Right lobe of liver (tissue), 6 donors: Measurements from ENCODE around the gene SLC25A42. TPM values are rescaled to one million over a fixed set of nuclear protein-coding genes. Genes with fewer than 3 reads are reported as not detected.

Experiments
- ATAC-seq, 4 donors: fragments of 200-7000 bp; cut with Tn5 transposase; one replicate each; pipeline ENCODE4 v1.9.1; 2020; ENCODE audit warnings: mild to moderate bottlenecking in 4 of 4, moderate library complexity in 4 of 4
- DNase-seq, 3 donors: peaks; one replicate each; pipeline ENCODE4 v3.0.0-alpha.2; 2020
- H3K27ac ChIP-seq, 3 donors: fragments of 200-600 bp; one replicate each; pipeline ENCODE4 v1.8.0; 2022
- H3K27me3 ChIP-seq, 2 donors: fragments of 200-600 bp; one replicate each; pipeline ENCODE4 v1.8.0; 2022
- H3K36me3 ChIP-seq, 4 donors: fragments of 200-600 bp; sonication (generic) in 1 of 4; one replicate each; pipeline versions ENCODE4 v1.5.1 to v1.8.0; 2017 to 2022; ENCODE audit warnings: control low read depth in 1 of 4
- H3K4me1 ChIP-seq, 4 donors: fragments of 200-600 bp; sonication (generic) in 1 of 4; one replicate each; pipeline versions ENCODE4 v1.5.1 to v1.8.0; 2017 to 2022; ENCODE audit warnings: control low read depth in 1 of 4
- H3K4me3 ChIP-seq, 3 donors: fragments of 200-600 bp; one replicate each; pipeline ENCODE4 v1.8.0; 2022
- H3K9me3 ChIP-seq, 4 donors: fragments of 200-600 bp; sonication (generic) in 1 of 4; one replicate each; pipeline versions ENCODE4 v1.5.1 to v1.8.0; 2017 to 2022; ENCODE audit warnings: control low read depth in 1 of 4
- CTCF ChIP-seq, 4 donors: fragments of 200-600 bp in 3 of 4; fragments of 450-650 bp in 1 of 4; IDR thresholded peaks; one replicate each; pipeline versions ENCODE4 v1.5.1 to v1.8.0; 2016 to 2022; ENCODE audit warnings: antibody characterized with exemption in 4 of 4, mild to moderate bottlenecking in 2 of 4
- POLR2A ChIP-seq: fragments of 450-650 bp; IDR thresholded peaks from one replicate; pipeline ENCODE4 v1.6.1; 2017; ENCODE audit warnings: antibody characterized with exemption, mild to moderate bottlenecking
- WGBS: methylation state at CpG from one replicate; pipeline ENCODE4 v1.1.6; 2018; ENCODE audit warnings: low coverage, low lambda C conversion rate; ENCODE audit not compliant: insufficient coverage; ENCODE audit errors: missing lambda C conversion rate; 5-methylcytosine and 5-hydroxymethylcytosine counted together
- intact Hi-C, 2 donors: fragments of 100-400 bp; cut with DNase I; formaldehyde crosslinking; loops; one replicate each; pipeline versions ENCODE4 v1.11.2 to v1.14.1; 2022
- total RNA-seq, 6 experiments: library from RNA; depleted of rRNA in 2 of 6; stranded (reverse); fragments of >200 nt in 2 of 6; fragmentation: NEBNext Ultra II Directional in 3 of 6; extraction: Animal tissue kit (Norgen Biotek cat#: 25700) in 3 of 6; gene quantifications; one replicate each; pipeline versions ENCODE4 v1.1.0 to v1.2.4, GENCODE V29; 2016 to 2023
- donor health status: DM: no; HTN: yes; CAD: no.
- donor health status: DM: no; HTN: no; CAD: no.
- donor health status: DM: no; HTN: no; CAD: no.
- donor health status: DM: no; HTN: yes; CAD: no.
- donor health status: DM: no; HTN: yes; CAD: no.

The SLC25A42 gene
- total RNA-seq, 6 experiments from 2014 or later = 20.7 to 80.7 (median 69.7) TPM

GRCh38 chr19:19107654-19108053 is 43.9 kb downstream of the SLC25A42 start:
- DNase-seq = no peak
- Histone ChIP-seq H3K4me3 (no peak overlapping the region), H3K27ac (no peak overlapping the region), H3K27me3 (no peaks in the 10 kb centered on the region), H3K4me1 (peaks cover 0 to 32% (median 10%) of the 10 kb centered on the region in 4 donors), H3K9me3 (no peaks in the 10 kb centered on the region), H3K36me3 (no peaks in the 10 kb centered on the region)
- TF ChIP-seq CTCF (IDR thresholded peaks at IDR 0.05) = no peak
- TF ChIP-seq POLR2A = no peak
- ATAC-seq = no peak
- WGBS = 100% methylated on average over 1 of the region's 11 CpGs
- intact Hi-C loops = no loop called here

- Histone ChIP-seq H3K36me3 (no peaks in the 10 kb centered on the region), H3K27ac (peak overlapping the region in 1 of 3 donors; percentile 95), H3K9me3 (no peaks in the 10 kb centered on the region), H3K4me3 (no peak overlapping the region), H3K27me3 (no peaks in the 10 kb centered on the region), H3K4me1 (peaks cover 0 to 24% (median 10%) of the 10 kb centered on the region in 4 donors)
- intact Hi-C loops = no loop called here
- WGBS = 63% methylated on average over 8 of the region's 9 CpGs
- DNase-seq (no peak), ATAC-seq (no peak)
- TF ChIP-seq CTCF (IDR thresholded peaks at IDR 0.05) (no peak), POLR2A (no peak)
Measured at GRCh38 chr19:19109601-19110000, 45.8 kb downstream of the SLC25A42 start.

DNA sequence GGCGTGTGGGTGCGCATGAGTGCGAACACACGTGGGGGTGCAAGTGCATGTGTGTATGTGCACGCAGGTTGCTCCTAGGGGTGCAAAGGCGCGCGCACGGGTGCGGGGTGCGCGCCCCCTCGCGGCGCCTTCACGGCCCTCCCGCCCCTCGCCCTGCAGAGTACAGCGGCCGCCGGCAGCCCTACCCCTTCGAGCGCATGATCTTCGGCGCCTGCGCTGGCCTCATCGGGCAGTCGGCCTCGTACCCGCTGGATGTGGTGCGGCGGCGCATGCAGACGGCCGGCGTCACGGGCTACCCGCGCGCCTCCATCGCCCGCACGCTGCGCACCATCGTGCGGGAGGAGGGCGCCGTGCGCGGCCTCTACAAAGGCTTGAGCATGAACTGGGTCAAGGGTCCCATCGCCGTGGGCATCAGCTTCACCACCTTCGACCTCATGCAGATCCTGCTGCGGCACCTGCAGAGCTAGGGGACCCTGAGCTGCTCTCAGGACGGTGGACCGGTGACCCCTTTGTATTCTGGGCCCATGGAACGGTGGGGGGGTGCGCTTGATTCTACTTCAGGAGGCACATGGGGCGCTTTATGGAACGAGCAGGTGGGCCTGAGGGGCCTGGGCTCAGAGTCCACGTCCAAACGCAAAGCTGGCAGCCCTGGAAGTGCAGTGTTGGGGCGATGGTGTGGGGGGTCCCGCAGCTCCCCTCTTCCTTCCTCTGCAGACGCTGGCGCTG is 46.8 kb downstream of the SLC25A42 start:
- H3K27ac ChIP-seq = peak overlapping the region in 2 of 3 donors; percentile 83 to 95
- no peak overlapping the region for H3K4me3 ChIP-seq
- ATAC-seq (no peak), DNase-seq (no peak)
- 40% methylated on average over 26 of the region's 66 CpGs for WGBS
- H3K4me1 ChIP-seq = peaks cover 0 to 24% (median 10%) of the 10 kb centered on the region in 4 donors
- H3K36me3 ChIP-seq = no peaks in the 10 kb centered on the region
- intact Hi-C loops = loop anchor here (10.0 kb wide), 1 partner anchor 56 kb away; no protein-coding TSS in a partner anchor
- H3K27me3 ChIP-seq = no peaks in the 10 kb centered on the region
- peak in 1 of 4 donors; percentile 9 for TF ChIP-seq CTCF (IDR thresholded peaks at IDR 0.05)
- no peak for TF ChIP-seq POLR2A
- H3K9me3 ChIP-seq = no peaks in the 10 kb centered on the region

- TF ChIP-seq CTCF (IDR thresholded peaks at IDR 0.05) (no peak), POLR2A (no peak)
- ATAC-seq (peak; percentile 65 to 86 (median 82)), DNase-seq (peak; percentile 73 to 96 (median 93))
- 56% methylated on average over 2 of the region's 15 CpGs for WGBS
- no peaks in the 10 kb centered on the region for H3K36me3 ChIP-seq
- no peaks in the 10 kb centered on the region for H3K9me3 ChIP-seq
- intact Hi-C loops = loop anchor here (10.0 kb wide), 1 partner anchor 56 kb away; no protein-coding TSS in a partner anchor
- no peak overlapping the region for H3K4me3 ChIP-seq
- H3K4me1 ChIP-seq = peaks cover 0 to 24% (median 10%) of the 10 kb centered on the region in 4 donors
- peak overlapping the region; percentile 47 to 95 (median 83) for H3K27ac ChIP-seq
- no peaks in the 10 kb centered on the region for H3K27me3 ChIP-seq
Measured at GRCh38 chr19:19111136-19111835, 47.5 kb downstream of the SLC25A42 start.
